Measurements from ENCODE around the gene JUND.

JUND gene

DNA sequence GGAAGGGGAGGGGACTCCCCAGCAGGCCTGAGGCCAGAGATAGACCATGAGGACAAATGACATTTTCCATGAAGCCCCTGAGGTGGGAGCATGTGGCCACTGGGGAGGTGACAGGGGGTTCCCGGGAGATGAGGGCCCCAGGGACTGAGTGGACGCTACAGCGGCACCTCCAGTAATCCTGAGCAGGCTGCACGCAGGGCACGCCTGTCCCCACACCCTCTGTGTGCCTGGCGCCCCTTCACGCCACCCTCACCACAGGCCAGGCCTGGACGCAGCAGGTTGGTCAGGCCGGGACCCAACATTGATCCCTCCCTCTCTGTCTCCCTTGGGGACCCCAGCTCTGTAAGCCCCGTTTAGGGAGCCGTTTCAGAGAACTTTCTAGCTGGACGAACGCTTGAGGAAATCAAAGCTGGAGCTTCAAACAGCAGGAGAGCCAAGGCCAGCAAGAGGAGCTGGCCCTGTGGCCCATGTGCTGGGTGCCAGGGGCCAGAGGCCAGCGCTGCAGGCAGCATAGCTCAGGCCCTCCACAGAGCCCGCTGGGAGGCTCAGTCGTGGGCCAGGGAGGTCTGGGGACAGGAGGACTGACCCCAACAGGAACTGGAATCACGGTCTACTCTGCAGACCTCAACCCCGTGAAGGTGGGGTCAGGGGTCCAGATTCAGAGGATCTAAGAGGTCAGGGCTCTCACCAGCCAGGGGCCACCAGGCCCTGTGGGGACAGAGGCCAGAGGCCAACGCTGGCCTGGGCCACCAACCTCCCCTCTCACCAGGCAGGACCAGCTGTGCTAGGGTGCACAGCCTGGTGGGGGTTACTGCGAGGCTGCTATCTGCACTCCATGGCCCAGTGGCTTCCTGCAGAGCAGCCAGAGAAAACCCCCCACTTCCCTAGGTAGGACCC lies 26.9 kb upstream of the JUND start:
- no peak for DNase-seq

DNA sequence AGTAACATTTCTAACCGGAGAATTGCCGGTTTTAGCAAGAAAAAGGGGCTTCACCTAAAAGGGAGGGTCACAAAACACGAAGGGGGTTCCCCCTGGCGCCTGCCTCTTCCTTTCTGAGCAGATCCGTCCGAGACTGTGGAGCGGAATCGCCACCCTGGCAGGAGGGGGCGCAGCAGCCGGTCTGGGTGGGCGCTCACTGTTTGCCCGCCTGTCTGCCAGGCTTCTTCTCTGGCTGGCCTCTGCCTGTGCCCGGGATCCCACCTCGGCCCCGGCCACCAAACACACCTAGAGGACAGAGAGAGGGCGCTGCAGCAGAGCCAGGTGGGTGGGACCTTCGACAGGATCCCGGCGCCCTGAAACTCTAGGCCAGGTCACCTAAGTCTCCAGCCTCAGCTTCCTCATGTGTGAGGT lies 25.9 kb upstream of the JUND start:
- DNase-seq = no peak

DNA sequence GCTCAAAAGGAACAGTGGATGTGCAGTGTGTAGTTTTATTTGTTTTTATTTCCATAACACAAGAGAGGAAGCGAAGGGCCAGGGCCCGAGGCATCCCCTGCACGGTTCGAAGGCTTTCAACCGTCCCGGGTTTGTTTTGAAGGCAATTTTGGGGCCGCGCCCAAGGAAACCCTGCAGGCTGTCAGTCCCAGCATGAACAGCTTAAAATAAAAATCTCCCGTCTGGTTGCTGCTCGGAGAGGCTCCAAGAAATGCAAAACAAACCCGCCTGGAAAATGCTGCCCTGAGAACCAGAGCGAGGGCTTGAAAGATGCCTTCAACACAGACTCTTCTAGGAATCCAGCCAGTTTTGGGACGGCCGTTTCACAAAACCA lies 25.5 kb upstream of the JUND start:
- no peak for DNase-seq

DNA sequence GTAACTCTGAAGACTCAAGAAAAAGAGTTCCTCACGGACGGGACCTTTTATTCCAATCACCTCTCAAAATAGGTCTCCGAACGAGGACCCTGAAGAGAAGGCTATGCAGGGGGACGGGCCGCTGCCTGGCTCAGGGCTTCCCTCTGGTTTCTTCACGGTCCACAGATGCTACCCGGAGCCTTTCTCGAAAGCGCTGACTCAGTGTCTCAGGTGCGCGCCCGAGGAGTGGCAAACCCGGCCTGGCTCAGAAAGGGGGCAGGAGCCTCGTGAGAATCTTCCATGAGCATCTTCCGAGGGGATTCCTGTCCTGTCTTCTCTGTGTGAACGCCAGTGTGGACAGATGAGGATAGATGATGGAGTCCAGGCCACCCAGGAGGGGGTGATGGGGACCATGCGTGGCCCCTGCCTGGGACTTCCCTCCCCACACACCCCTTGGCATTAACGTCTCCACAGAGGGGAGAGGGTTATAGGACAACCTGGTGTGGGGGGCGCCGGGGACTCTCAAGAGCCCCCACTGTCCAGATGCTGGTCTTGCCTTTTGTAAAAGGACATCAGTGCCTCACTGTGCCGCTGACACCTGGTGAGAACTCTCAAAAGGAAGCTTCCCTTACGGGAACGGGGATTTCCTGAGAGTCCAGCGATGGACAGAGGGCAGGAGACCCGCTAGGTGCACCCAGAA lies 24.9 kb upstream of the JUND start:
- DNase-seq = no peak

DNA sequence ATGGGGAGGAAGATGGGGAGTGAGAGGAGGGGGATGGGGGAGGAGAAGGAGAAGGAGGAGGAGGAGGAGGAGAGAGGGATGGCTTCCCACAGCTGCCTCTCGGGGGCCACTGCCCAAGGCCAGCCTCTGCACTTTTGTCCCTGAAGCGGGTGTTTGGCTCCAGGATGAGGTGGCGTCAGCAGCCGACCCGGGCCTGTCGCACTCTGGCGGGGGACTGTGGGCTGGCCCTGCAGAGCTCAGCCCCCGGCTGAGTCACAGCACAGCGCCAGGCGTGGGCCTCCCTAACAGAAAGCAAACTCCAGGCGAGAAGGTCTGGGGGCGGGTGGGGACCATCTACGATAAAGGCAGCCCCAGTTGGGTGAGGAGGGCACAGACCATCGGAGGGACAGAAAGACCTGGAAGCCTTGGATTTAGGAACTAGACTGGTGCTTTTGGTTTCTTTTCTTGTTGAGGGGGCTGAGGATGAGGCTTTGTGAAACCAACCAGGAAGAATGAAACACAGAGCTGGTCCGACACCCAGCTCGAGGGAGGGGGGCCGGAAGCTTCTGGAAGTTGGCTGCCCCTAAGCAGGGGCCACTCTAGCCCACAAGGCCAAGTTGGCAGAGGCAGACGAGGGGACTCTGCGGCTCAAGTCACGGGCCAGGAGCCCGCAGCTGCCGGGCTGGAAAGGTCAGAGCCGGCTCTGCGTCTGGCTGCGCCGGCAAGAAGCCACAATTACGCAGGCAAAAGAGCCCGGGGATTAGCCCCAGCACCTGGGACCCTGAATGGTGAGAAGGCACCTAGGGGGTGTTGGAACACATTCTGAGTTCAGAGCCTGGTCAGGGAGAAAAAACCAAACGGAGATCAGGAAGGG lies 23.3 kb upstream of the JUND start:
- peak; percentile 87 for DNase-seq

- DNase-seq = no peak
Measured at GRCh38 chr19:18304208-18304457, 22.7 kb upstream of the JUND start.

GRCh38 chr19:18301718-18302111 lies 20.3 kb upstream of the JUND start:
- no peak for DNase-seq

- DNase-seq = peak; percentile 54
Measured at GRCh38 chr19:18300930-18301717, 19.7 kb upstream of the JUND start.

DNA sequence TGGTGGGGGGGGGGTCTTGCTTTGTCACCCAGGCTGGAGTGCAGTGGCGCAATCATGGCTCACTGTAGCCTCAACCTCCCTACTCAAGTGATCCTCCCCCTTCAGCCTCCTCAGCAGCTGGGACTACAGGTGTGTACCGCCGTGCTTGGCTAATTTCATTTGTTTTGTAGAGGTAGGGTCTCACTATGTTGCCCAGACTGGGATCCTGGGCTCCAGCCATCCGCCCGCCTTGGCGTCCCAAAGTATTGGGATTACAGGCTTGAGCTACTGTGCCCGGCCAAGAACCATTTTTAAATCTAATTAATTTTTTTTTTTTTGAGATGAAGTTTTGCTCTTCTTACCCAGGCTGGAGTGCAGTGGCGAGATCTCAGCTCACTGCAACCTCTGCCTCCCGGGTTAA lies 18.2 kb upstream of the JUND start:
- DNase-seq = no peak

DNA sequence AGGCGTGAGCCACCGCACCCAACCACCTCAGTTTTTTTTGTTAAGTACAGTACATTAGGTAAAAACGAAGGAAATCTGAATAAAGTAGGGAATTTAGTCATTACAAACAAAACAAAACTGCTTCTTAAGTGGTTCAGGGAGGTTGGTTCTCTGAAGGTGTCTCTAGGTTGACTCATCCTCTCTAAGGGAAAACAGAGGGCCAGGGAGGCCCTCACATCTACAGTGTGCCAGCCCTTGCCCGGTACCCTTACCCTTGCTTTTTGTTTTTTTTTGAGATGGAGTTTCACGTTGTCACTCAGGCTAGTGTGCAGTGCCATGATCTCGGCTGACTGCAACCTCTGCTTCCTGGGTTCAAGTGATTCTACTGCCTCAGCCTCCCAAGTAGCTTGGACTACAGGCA lies 17.2 kb upstream of the JUND start:
- DNase-seq = no peak

- peak; percentile 65 for DNase-seq
Measured at GRCh38 chr19:18297308-18297707, 15.9 kb upstream of the JUND start.

- no peak for DNase-seq
Measured at GRCh38 chr19:18295034-18295451, 13.6 kb upstream of the JUND start.

- DNase-seq = peak; percentile 43
Measured at GRCh38 chr19:18294467-18294864, 13.0 kb upstream of the JUND start.

- no peak for DNase-seq
Measured at GRCh38 chr19:18293642-18294466, 12.4 kb upstream of the JUND start.

- DNase-seq = peak; percentile 91
Measured at GRCh38 chr19:18292810-18293641, 11.6 kb upstream of the JUND start.

- no peak for DNase-seq
Measured at GRCh38 chr19:18292462-18292809, 11.0 kb upstream of the JUND start.

DNA sequence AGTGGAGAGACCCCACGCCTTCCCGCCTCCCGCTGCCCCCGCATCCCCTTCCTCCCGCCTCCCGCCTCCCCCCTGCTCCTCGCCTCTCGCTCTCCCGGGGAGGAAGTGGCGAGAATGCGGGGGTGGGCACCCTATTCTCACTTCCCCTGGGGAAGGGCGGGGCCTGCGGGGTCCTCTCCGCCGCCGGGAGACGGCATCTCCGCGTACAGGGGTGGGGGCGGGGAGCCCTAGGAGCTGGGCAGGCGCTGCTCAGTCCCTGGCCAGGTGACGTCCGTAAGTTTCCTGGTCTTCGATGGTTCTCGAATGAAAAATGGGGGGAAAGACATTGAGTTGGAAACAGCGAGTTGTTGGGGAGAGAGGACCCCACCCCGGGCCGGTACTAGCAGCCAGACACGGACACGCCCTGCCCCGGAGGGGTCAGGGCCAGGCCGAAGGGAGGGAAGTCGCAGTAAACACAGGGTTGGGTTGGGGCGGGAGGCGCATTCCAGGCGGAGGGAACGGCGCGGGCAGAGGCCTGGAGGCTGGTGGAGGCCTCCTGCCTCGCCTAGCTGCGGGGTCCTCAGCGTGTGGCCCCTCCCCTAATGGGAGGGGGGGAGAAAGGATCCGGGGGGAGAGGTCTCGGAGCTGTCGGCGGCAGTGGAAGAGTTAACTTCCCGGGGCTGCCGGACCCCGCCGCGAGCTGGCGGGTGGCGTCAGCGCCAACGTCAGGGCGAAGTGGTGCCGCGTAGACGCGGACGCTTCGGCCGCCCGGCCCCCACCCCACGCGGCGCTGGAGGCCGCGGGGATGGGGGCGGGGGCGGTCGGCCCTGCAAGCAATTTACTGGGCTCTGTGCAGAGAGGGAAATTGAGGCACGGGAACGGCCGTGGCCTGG lies 10.4 kb upstream of the JUND start:
- peak; percentile 87 for DNase-seq

GRCh38 chr19:18291019-18291524 lies 9.7 kb upstream of the JUND start:
- no peak for DNase-seq

DNA sequence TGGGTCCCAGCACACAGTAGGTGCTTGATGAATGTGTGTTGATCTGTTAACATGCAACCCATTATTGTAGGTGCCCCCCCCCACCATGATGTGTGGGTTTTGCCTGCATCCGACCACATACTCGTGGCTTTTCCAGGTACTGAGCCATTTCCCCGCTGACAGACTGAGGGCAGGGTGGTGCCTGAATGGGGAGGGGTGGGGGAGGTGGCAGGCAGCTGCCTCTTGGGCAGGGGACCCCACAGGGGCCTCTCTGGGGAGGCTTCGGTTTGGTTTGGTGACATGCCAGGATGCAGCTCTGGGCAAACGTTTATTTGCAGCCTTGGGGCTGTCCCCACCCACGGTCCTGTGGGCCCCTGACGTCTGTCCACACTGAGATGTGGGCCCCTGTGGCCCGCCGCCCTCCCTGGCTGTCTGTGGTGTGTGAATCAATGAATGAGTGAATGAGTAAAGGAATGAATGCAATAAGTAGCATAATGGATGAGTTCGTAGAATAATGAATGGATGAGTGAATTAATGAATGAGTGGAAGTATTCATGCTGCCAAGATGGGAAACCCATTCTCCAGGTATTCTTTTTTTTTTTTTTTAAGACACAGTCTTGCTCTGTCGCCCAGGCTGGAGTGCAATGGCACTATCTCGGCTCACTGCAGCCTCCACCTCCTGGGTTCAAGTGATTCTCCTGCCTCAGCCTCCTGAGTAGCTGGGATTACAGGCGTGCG lies 9.0 kb upstream of the JUND start:
- DNase-seq = peak; percentile 30

All from fibroblast of skin of right biceps (primary cell).